Neural progenitor cell (in vitro differentiated cells): Measurements from ENCODE around the gene ANO2. TPM values are rescaled to one million over a fixed set of nuclear protein-coding genes. Genes with fewer than 3 reads are reported as not detected.
A peak's percentile ranks its signal among the peaks of the same experiment; 100 is the strongest.

ENCODE experiments used
- DNase-seq: peaks from one replicate; pipeline ENCODE4 v3.0.0-alpha.2; 2016; ENCODE audit warnings: low spot score
- H2AFZ ChIP-seq: fragments of 200-600 bp; sonication (generic); replicated peaks from 2 replicates; pipeline ENCODE4 v1.6.1; 2016; ENCODE audit warnings: antibody characterized with exemption
- H3F3A ChIP-seq: fragments of 200-600 bp; sonication (generic); 2 replicates; pipeline ENCODE4 v1.6.1; 2016; ENCODE audit warnings: antibody characterized with exemption, low read depth
- H3K27ac ChIP-seq: fragments of 200-600 bp; sonication (generic); 2 replicates; pipeline ENCODE4 v1.5.1; 2016; ENCODE audit warnings: mild to moderate bottlenecking
- H3K27me3 ChIP-seq: fragments of 200-600 bp; sonication (generic); 2 replicates; pipeline ENCODE4 v1.6.1; 2016; ENCODE audit warnings: mild to moderate bottlenecking, moderate library complexity
- H3K36me3 ChIP-seq: fragments of 200-600 bp; sonication (generic); 2 replicates; pipeline ENCODE4 v1.5.1; 2016
- H3K4me1 ChIP-seq: fragments of 200-600 bp; sonication (generic); 2 replicates; pipeline ENCODE4 v1.6.1; 2016; ENCODE audit warnings: mixed run types
- H3K4me2 ChIP-seq: fragments of 200-600 bp; sonication (generic); 2 replicates; pipeline ENCODE4 v1.6.1; 2016
- H3K4me3 ChIP-seq: fragments of 200-600 bp; sonication (generic); 2 replicates; pipeline ENCODE4 v1.5.1; 2016
- H3K79me2 ChIP-seq: fragments of 200-600 bp; sonication (generic); 2 replicates; pipeline ENCODE4 v1.6.1; 2016; ENCODE audit warnings: low read depth
- H3K9ac ChIP-seq: fragments of 200-600 bp; sonication (generic); 2 replicates; pipeline ENCODE4 v1.6.1; 2016
- H3K9me3 ChIP-seq: fragments of 200-600 bp; sonication (generic); 2 replicates; pipeline ENCODE4 v1.5.1; 2016; ENCODE audit warnings: low read depth
- H4K20me1 ChIP-seq: fragments of 200-600 bp; sonication (generic); 2 replicates; pipeline ENCODE4 v1.6.1; 2016; ENCODE audit warnings: low read depth
- H3K27ac Mint-ChIP-seq: 3 replicates; pipeline ENCODE4 v1.8.0; 2021; ENCODE audit warnings: mixed read lengths
- H3K27me3 Mint-ChIP-seq: 2 replicates; pipeline ENCODE4 v1.8.0; 2022; ENCODE audit warnings: low read depth, mild to moderate bottlenecking, inconsistent platforms, moderate library complexity, mixed read lengths; ENCODE audit not compliant: insufficient read depth
- H3K36me3 Mint-ChIP-seq: 3 replicates; pipeline ENCODE4 v1.8.0; 2021; ENCODE audit warnings: mixed read lengths
- H3K4me1 Mint-ChIP-seq: 3 replicates; pipeline ENCODE4 v1.8.0; 2021; ENCODE audit warnings: mixed read lengths
- H3K4me3 Mint-ChIP-seq: 3 replicates; pipeline ENCODE4 v1.8.0; 2021; ENCODE audit warnings: mild to moderate bottlenecking, moderate library complexity, mixed read lengths
- H3K9me3 Mint-ChIP-seq: 3 replicates; pipeline ENCODE4 v1.8.0; 2020; ENCODE audit warnings: mixed read lengths
- EZH2 ChIP-seq: fragments of 200-600 bp; sonication (generic); IDR thresholded peaks from 2 replicates; pipeline ENCODE4 v1.6.1; 2017; ENCODE audit warnings: antibody characterized with exemption, mild to moderate bottlenecking, moderate library complexity
- EZH2phosphoT487 ChIP-seq: fragments of 200-600 bp; sonication (generic); IDR thresholded peaks from 2 replicates; pipeline ENCODE4 v1.6.1; 2017; ENCODE audit warnings: antibody characterized with exemption
- total RNA-seq: library from RNA; depleted of rRNA; stranded (reverse); fragments of >200 nt; gene quantifications from 2 replicates; pipeline ENCODE4 v1.2.3, GENCODE V29; 2015; ENCODE audit warnings: low replicate concordance
- TF ChIP-seq, protein P1 (sequence below): fragments of 200-600 bp; sonication (generic); IDR thresholded peaks from 2 replicates; pipeline ENCODE4 v1.5.1; 2017; ENCODE audit warnings: antibody characterized with exemption, mild to moderate bottlenecking

Gene ANO2
- total RNA-seq, 1 donor from 2014 or later: 4.8 TPM

DNA sequence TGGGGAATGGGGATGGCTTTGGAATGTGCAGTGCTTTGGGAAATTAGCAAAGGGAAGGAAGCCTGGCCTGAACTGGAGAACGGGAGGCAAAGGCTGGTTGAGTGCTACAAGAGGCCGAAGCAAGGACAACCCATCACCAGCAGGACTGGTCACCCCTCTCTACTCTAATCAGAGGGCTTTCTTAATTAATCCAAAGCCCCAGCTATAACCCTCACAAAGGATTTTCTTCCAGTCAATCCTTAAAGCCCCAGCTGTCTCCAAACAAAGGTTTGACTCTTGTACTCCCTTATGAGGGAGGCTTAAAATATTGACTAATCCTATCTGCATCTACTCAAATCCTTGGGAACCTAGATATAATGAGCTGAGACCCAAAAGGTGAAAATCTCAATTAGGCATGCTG is 256.8 kb downstream of the ANO2 start:
- peaks cover 8% of the 10 kb centered on the region for H3F3A ChIP-seq
- H3K4me3 ChIP-seq: no peak overlapping the region
- H3K4me3 Mint-ChIP-seq: no peak overlapping the region
- no peaks in the 10 kb centered on the region for H3K27me3 ChIP-seq
- no peaks in the 10 kb centered on the region for H3K36me3 ChIP-seq
- H3K9me3 ChIP-seq: no peaks in the 10 kb centered on the region
- H3K9me3 Mint-ChIP-seq: peaks cover 2% of the 10 kb centered on the region
- H3K9ac ChIP-seq: no peak overlapping the region
- peaks cover 16% of the 10 kb centered on the region for H3K4me1 Mint-ChIP-seq
- DNase-seq: peak; percentile 54
- no peaks in the 10 kb centered on the region for H4K20me1 ChIP-seq
- H3K79me2 ChIP-seq: no peaks in the 10 kb centered on the region
- H3K4me1 ChIP-seq: peaks cover 8% of the 10 kb centered on the region
- no peak overlapping the region for H3K27ac ChIP-seq
- H3K4me2 ChIP-seq: peak overlapping the region; percentile 40
- peak overlapping the region; percentile 91 for H3K27ac Mint-ChIP-seq
- no peaks in the 10 kb centered on the region for H3K36me3 Mint-ChIP-seq
- peaks cover 3% of the 10 kb centered on the region for H3K27me3 Mint-ChIP-seq
- TF ChIP-seq, protein P1, sequence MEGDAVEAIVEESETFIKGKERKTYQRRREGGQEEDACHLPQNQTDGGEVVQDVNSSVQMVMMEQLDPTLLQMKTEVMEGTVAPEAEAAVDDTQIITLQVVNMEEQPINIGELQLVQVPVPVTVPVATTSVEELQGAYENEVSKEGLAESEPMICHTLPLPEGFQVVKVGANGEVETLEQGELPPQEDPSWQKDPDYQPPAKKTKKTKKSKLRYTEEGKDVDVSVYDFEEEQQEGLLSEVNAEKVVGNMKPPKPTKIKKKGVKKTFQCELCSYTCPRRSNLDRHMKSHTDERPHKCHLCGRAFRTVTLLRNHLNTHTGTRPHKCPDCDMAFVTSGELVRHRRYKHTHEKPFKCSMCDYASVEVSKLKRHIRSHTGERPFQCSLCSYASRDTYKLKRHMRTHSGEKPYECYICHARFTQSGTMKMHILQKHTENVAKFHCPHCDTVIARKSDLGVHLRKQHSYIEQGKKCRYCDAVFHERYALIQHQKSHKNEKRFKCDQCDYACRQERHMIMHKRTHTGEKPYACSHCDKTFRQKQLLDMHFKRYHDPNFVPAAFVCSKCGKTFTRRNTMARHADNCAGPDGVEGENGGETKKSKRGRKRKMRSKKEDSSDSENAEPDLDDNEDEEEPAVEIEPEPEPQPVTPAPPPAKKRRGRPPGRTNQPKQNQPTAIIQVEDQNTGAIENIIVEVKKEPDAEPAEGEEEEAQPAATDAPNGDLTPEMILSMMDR: no peak
- no peak for TF ChIP-seq EZH2phosphoT487
- TF ChIP-seq EZH2: no peak
- no peak overlapping the region for H2AFZ ChIP-seq

DNA sequence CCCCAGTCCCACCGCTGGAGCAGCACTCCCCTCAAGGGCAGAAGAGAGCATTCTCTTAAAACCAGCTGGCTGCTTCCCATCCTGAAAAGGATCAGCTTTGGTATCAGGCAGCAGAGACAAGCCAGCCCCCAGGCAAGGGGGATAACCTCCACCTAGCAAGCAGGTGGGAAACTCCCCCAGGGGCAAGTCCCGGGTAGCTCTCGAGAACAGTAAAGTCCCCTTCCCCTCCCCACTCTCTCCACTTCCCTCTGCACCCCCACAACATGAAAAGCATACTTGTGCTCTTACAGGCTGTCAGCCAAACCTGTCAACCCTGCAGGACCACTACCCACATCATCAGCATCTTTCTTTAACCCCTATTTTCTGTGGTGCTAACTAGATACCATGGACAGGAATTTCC is 259.1 kb downstream of the ANO2 start:
- Mint-ChIP-seq H3K27ac (no peak overlapping the region), H3K9me3 (no peaks in the 10 kb centered on the region), H3K4me1 (peaks cover 16% of the 10 kb centered on the region), H3K4me3 (no peak overlapping the region), H3K36me3 (no peaks in the 10 kb centered on the region), H3K27me3 (peaks cover 2% of the 10 kb centered on the region)
- Histone ChIP-seq H3K79me2 (no peaks in the 10 kb centered on the region), H3K4me1 (peaks cover 8% of the 10 kb centered on the region), H3K27ac (no peak overlapping the region), H3K4me3 (no peak overlapping the region), H3K9ac (no peak overlapping the region), H3K4me2 (no peak overlapping the region), H4K20me1 (no peaks in the 10 kb centered on the region), H3F3A (peaks cover 8% of the 10 kb centered on the region), H3K36me3 (no peaks in the 10 kb centered on the region), H2AFZ (no peak overlapping the region), H3K9me3 (no peaks in the 10 kb centered on the region), H3K27me3 (no peaks in the 10 kb centered on the region)
- TF ChIP-seq, protein P1: no peak
- TF ChIP-seq EZH2 (no peak), EZH2phosphoT487 (no peak)
- DNase-seq: no peak

DNA sequence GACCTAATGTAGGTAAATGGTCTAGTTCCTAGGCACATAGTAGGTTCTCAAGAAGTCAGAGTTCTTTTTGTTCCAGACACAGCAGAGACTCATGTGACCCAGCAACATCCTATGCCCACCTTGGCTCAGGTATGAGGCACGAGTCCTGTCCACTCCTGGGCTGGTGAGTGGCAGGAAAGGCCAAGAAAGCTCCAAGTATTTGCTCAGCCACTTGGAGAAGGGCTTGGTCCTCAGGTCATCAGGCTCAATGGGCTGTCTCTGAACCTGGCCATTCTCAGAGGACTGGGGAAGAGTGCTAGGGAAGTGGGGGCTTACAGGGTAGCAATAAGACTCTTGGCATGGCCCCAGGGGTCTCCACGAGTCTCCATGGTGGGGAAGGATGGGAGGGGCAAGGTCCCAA is 260.1 kb downstream of the ANO2 start:
- Histone ChIP-seq H2AFZ (no peak overlapping the region), H3K4me2 (no peak overlapping the region), H3K9ac (no peak overlapping the region), H3K36me3 (no peaks in the 10 kb centered on the region), H4K20me1 (no peaks in the 10 kb centered on the region), H3K4me1 (peaks cover 8% of the 10 kb centered on the region), H3K9me3 (no peaks in the 10 kb centered on the region), H3K79me2 (no peaks in the 10 kb centered on the region), H3K4me3 (no peak overlapping the region), H3K27ac (no peak overlapping the region), H3K27me3 (no peaks in the 10 kb centered on the region), H3F3A (peaks cover 8% of the 10 kb centered on the region)
- TF ChIP-seq, protein P1: no peak
- TF ChIP-seq EZH2 (no peak), EZH2phosphoT487 (no peak)
- no peaks in the 10 kb centered on the region for H3K9me3 Mint-ChIP-seq
- H3K27me3 Mint-ChIP-seq: peaks cover 2% of the 10 kb centered on the region
- H3K36me3 Mint-ChIP-seq: no peaks in the 10 kb centered on the region
- peaks cover 15% of the 10 kb centered on the region for H3K4me1 Mint-ChIP-seq
- no peak for DNase-seq
- no peak overlapping the region for H3K27ac Mint-ChIP-seq
- H3K4me3 Mint-ChIP-seq: no peak overlapping the region
